H1 (cell line): ENCODE results near the gene MYCBPAP. TPM values are rescaled to one million over a fixed set of nuclear protein-coding genes. Genes with fewer than 3 reads are reported as not detected.
A peak's percentile ranks its signal among the peaks of the same experiment; 100 is the strongest.

Source experiments
- CTCF ChIA-PET: fragments of 300-600 bp; sonication (Branson Sonifier 250); formaldehyde crosslinking; loops from one replicate; lab custom pipeline; 2021; ENCODE audit not compliant: partially characterized antibody; lab: Charles Lee
- POLR2A ChIA-PET: fragments of 300-600 bp; sonication (Branson Sonifier 250); formaldehyde crosslinking; loops from one replicate; lab custom pipeline; 2021; ENCODE audit warnings: inconsistent platforms; ENCODE audit not compliant: partially characterized antibody; lab: Charles Lee
- DNase-seq, 2 experiments: peaks; one replicate each; pipeline versions ENCODE4 v3.0.0 to v3.0.0-alpha.2; 2010 to 2022; ENCODE audit warnings: low spot score in 2 of 2, low read depth in 1 of 2, mixed read lengths in 1 of 2
- FAIRE-seq: peaks from 2 replicates; lab custom pipeline; 2011; peaks lifted over from hg19 to GRCh38; lab: Jason Lieb, UNC
- H2AFZ ChIP-seq: 2 replicates; pipeline ENCODE4 v1.8.1; 2012; ENCODE audit warnings: low read length, inconsistent platforms
- H2AK5ac ChIP-seq: 2 replicates; pipeline ENCODE4 v1.6.1; 2013; ENCODE audit warnings: low read depth, low read length
- H2BK120ac ChIP-seq: replicated peaks from 2 replicates; pipeline ENCODE3; 2013; ENCODE audit warnings: low read depth, low read length, inconsistent platforms
- H2BK12ac ChIP-seq: 2 replicates; pipeline ENCODE4 v1.6.1; 2013; ENCODE audit warnings: low read depth, low read length
- H2BK15ac ChIP-seq: 2 replicates; pipeline ENCODE4 v1.6.1; 2013; ENCODE audit warnings: low read length
- H2BK20ac ChIP-seq: 2 replicates; pipeline ENCODE4 v1.6.1; 2013; ENCODE audit warnings: low read length
- H2BK5ac ChIP-seq: 2 replicates; pipeline ENCODE4 v1.6.1; 2013; ENCODE audit warnings: low read depth, low read length
- H3K14ac ChIP-seq: 2 replicates; pipeline ENCODE4 v1.6.1; 2013; ENCODE audit warnings: inconsistent platforms; ENCODE audit not compliant: insufficient read length
- H3K18ac ChIP-seq: 2 replicates; pipeline ENCODE4 v1.6.1; 2013; ENCODE audit warnings: low read length; ENCODE audit errors: extremely low read depth
- H3K23ac ChIP-seq: 2 replicates; pipeline ENCODE4 v1.6.1; 2013; ENCODE audit warnings: inconsistent platforms; ENCODE audit not compliant: insufficient read length
- H3K23me2 ChIP-seq: 2 replicates; pipeline ENCODE4 v1.6.1; 2013; ENCODE audit warnings: low read depth, low read length
- H3K27ac ChIP-seq: 2 replicates; pipeline ENCODE4 v1.6.1; 2011; ENCODE audit warnings: low read depth, low read length, inconsistent platforms
- H3K27me3 ChIP-seq, 4 experiments: replicated peaks in 1 of 4; 1 replicate in 1 of 4; 2 replicates in 3 of 4; pipeline versions ENCODE4 v1.6.1 to v1.8.1; 2011 to 2013; ENCODE audit warnings: low read length in 3 of 4, mild to moderate bottlenecking in 3 of 4, inconsistent platforms in 2 of 4, mixed read lengths in 2 of 4, moderate library complexity in 1 of 4; ENCODE audit not compliant: control insufficient read depth in 3 of 4, insufficient read depth in 3 of 4; ENCODE audit errors: extremely low read depth in 1 of 4
- H3K36me3 ChIP-seq, 4 experiments: 2 replicates each; pipeline versions ENCODE4 v1.6.1 to v1.8.1; 2011 to 2013; ENCODE audit warnings: mild to moderate bottlenecking in 4 of 4, low read length in 3 of 4, moderate library complexity in 2 of 4, control low read depth in 1 of 4, inconsistent platforms in 1 of 4; ENCODE audit not compliant: insufficient read depth in 4 of 4, control insufficient read depth in 2 of 4
- H3K4ac ChIP-seq: replicated peaks from 2 replicates; pipeline ENCODE3; 2013; ENCODE audit warnings: low read length, low read depth, mixed read lengths, inconsistent platforms; ENCODE audit not compliant: insufficient read length
- H3K4me1 ChIP-seq, 4 experiments: replicated peaks in 1 of 4; 1 replicate in 1 of 4; 2 replicates in 3 of 4; pipeline versions ENCODE4 v1.6.1 to v1.8.1; 2011 to 2013; ENCODE audit warnings: low read length in 3 of 4, inconsistent platforms in 2 of 4, mixed read lengths in 1 of 4; ENCODE audit not compliant: insufficient read depth in 4 of 4, control insufficient read depth in 3 of 4
- H3K4me2 ChIP-seq, 2 experiments: 2 replicates each; pipeline versions ENCODE4 v1.6.1 to v1.8.1; 2011 to 2013; ENCODE audit warnings: low read depth in 2 of 2, low read length in 2 of 2, control low read depth in 1 of 2, inconsistent platforms in 1 of 2, mild to moderate bottlenecking in 1 of 2; ENCODE audit not compliant: insufficient read depth in 1 of 2
- H3K4me3 ChIP-seq, 4 experiments: fragments of 200-600, 300-600 bp in 1 of 4; sonication (generic), shearing (Covaris generic), sonication (Bioruptor Twin) in 1 of 4; 2 replicates each; pipeline versions ENCODE4 v1.5.1 to v1.8.1; 2011 to 2016; ENCODE audit warnings: low read length in 4 of 4, low read depth in 3 of 4, control low read depth in 2 of 4, inconsistent platforms in 2 of 4, mild to moderate bottlenecking in 2 of 4, mixed read lengths in 1 of 4, moderate library complexity in 1 of 4; ENCODE audit not compliant: insufficient read depth in 2 of 4; ENCODE audit errors: extremely low read depth in 1 of 4
- H3K56ac ChIP-seq: replicated peaks from 2 replicates; pipeline ENCODE3; 2013; ENCODE audit warnings: low read depth, mild to moderate bottlenecking, mixed read lengths, low read length, inconsistent platforms; ENCODE audit not compliant: insufficient read length
- H3K79me1 ChIP-seq: 2 replicates; pipeline ENCODE4 v1.6.1; 2013; ENCODE audit warnings: low read depth, low read length, control low read depth
- H3K79me2 ChIP-seq, 2 experiments: 2 replicates each; pipeline versions ENCODE4 v1.6.1 to v1.8.1; 2012 to 2013; ENCODE audit warnings: low read length in 2 of 2, mild to moderate bottlenecking in 2 of 2, inconsistent platforms in 1 of 2; ENCODE audit not compliant: insufficient read depth in 2 of 2, control insufficient read depth in 1 of 2
- H3K9ac ChIP-seq, 4 experiments: replicated peaks in 1 of 4; 1 replicate in 1 of 4; 2 replicates in 3 of 4; pipeline versions ENCODE4 v1.6.1 to v1.8.1; 2011 to 2013; ENCODE audit warnings: low read depth in 3 of 4, low read length in 3 of 4, control low read depth in 2 of 4, mild to moderate bottlenecking in 2 of 4, moderate library complexity in 2 of 4, inconsistent platforms in 1 of 4; ENCODE audit errors: extremely low read depth in 1 of 4
- H3K9me3 ChIP-seq, 2 experiments: 2 replicates each; pipeline versions ENCODE4 v1.6.1 to v1.8.1; 2012 to 2013; ENCODE audit warnings: mild to moderate bottlenecking in 2 of 2, moderate library complexity in 2 of 2, control low read depth in 1 of 2, inconsistent platforms in 1 of 2, low read depth in 1 of 2, low read length in 1 of 2, mixed read lengths in 1 of 2; ENCODE audit not compliant: insufficient read depth in 2 of 2
- H4K20me1 ChIP-seq, 2 experiments: replicated peaks in 1 of 2; 2 replicates each; pipeline versions ENCODE3 to v1.8.1; 2011 to 2013; ENCODE audit warnings: inconsistent platforms in 2 of 2, low read length in 2 of 2, mild to moderate bottlenecking in 1 of 2; ENCODE audit not compliant: insufficient read depth in 2 of 2, control insufficient read depth in 1 of 2
- H4K5ac ChIP-seq: 2 replicates; pipeline ENCODE4 v1.6.1; 2013; ENCODE audit warnings: low read length, low read depth, mixed read lengths, inconsistent platforms; ENCODE audit not compliant: insufficient read length
- H4K8ac ChIP-seq: 2 replicates; pipeline ENCODE4 v1.8.0; 2013; ENCODE audit warnings: mild to moderate bottlenecking, moderate library complexity, low read length, inconsistent platforms; ENCODE audit not compliant: insufficient read depth; ENCODE audit errors: extremely low read depth
- H4K91ac ChIP-seq: replicated peaks from 2 replicates; pipeline ENCODE3; 2013; ENCODE audit warnings: low read length, mixed read lengths, inconsistent platforms; ENCODE audit not compliant: insufficient read length
- CEBPB ChIP-seq: IDR thresholded peaks from 2 replicates; pipeline ENCODE4 v1.6.1; 2012; ENCODE audit warnings: low read depth, low read length
- CREB1 ChIP-seq: IDR thresholded peaks from 2 replicates; pipeline ENCODE4 v1.6.1; 2012; ENCODE audit warnings: inconsistent platforms
- GTF2F1 ChIP-seq: IDR thresholded peaks from 2 replicates; pipeline ENCODE4 v1.6.1; 2012; ENCODE audit warnings: low read depth, low read length, improper control_type of control experiment, borderline replicate concordance
- KDM4A ChIP-seq: IDR thresholded peaks from one replicate; pipeline ENCODE4 v1.7.1; 2012; ENCODE audit warnings: low read depth, mild to moderate bottlenecking, moderate library complexity, low read length, inconsistent platforms; ENCODE audit not compliant: severe bottlenecking
- NRF1 ChIP-seq: IDR thresholded peaks from 2 replicates; pipeline ENCODE4 v1.6.1; 2011; ENCODE audit warnings: mild to moderate bottlenecking, low read depth, low read length, improper control_type of control experiment
- PHF8 ChIP-seq: fragments of 200-600 bp; sonication (generic); conservative IDR thresholded peaks from 2 replicates; pipeline ENCODE4 v1.7.1; 2012; ENCODE audit warnings: low read depth, mild to moderate bottlenecking, inconsistent platforms, low read length, moderate library complexity
- RAD21 ChIP-seq, 2 experiments: IDR thresholded peaks in 1 of 2; conservative IDR thresholded peaks in 1 of 2; 2 replicates each; pipeline ENCODE4 v1.6.1; 2011; ENCODE audit warnings: low read depth in 2 of 2, low read length in 2 of 2, improper control_type of control experiment in 1 of 2, inconsistent platforms in 1 of 2, mild to moderate bottlenecking in 1 of 2, moderate library complexity in 1 of 2
- RFX5 ChIP-seq: IDR thresholded peaks from 2 replicates; pipeline ENCODE4 v1.6.1; 2011; ENCODE audit warnings: low read depth, low read length, improper control_type of control experiment, borderline replicate concordance
- SUZ12 ChIP-seq: fragments of 200-600 bp; sonication (generic); IDR thresholded peaks from 2 replicates; pipeline ENCODE4 v1.6.1; 2012; ENCODE audit warnings: mild to moderate bottlenecking, inconsistent platforms, low read length, moderate library complexity, mixed read lengths
- WGBS, 2 experiments: shearing (Covaris generic) in 1 of 2; methylation state at CpG; one replicate each; pipeline versions ENCODE4 v1.1.6 to v1.1.7; 2013 to 2015; ENCODE audit warnings: low lambda C conversion rate in 2 of 2, mixed read lengths in 2 of 2, inconsistent platforms in 1 of 2, low coverage in 1 of 2, missing lambda C conversion rate in 1 of 2; ENCODE audit not compliant: insufficient replicate concordance in 2 of 2, insufficient coverage in 1 of 2, insufficient read length in 1 of 2; ENCODE audit errors: extremely low coverage in 1 of 2, missing lambda C conversion rate in 1 of 2; 5-methylcytosine and 5-hydroxymethylcytosine counted together
- polyA plus RNA-seq, 7 experiments: library from polyadenylated mRNA; depleted of rRNA in 3 of 7; stranded (reverse) in 5 of 7; unstranded in 2 of 7; fragments of >200 nt in 5 of 7; fragments of 200-250 nt in 2 of 7; gene quantifications; 1 replicate in 5 of 7; 2 replicates in 1 of 7; 4 replicates in 1 of 7; pipeline versions ENCODE4 v1.2.1 to v1.2.3, GENCODE V29; 2011 to 2013; ENCODE audit warnings: missing spikeins in 2 of 7, mixed read lengths in 2 of 7
- total RNA-seq: library from RNA; stranded (reverse); fragmentation: NEBNext Ultra II Directional; extraction: Animal tissue kit (Norgen Biotek cat#: 25700); gene quantifications from 2 replicates; pipeline ENCODE4 v1.2.1, GENCODE V29; 2021
- TF ChIP-seq, protein P1 (sequence below): IDR thresholded peaks from 2 replicates; pipeline ENCODE4 v1.6.1; 2012; ENCODE audit warnings: inconsistent platforms
- TF ChIP-seq, protein P2 (sequence below): IDR thresholded peaks from 2 replicates; pipeline ENCODE4 v1.6.1; 2011; ENCODE audit warnings: low read depth, mild to moderate bottlenecking, low read length; ENCODE audit not compliant: insufficient read depth

MYCBPAP gene
- total and polyA plus RNA-seq, 2 of the 8 experiments (the other 6 are each of a cell fraction or from before 2014, with no cell fraction given): 0.89 to 3.3 TPM

DNA sequence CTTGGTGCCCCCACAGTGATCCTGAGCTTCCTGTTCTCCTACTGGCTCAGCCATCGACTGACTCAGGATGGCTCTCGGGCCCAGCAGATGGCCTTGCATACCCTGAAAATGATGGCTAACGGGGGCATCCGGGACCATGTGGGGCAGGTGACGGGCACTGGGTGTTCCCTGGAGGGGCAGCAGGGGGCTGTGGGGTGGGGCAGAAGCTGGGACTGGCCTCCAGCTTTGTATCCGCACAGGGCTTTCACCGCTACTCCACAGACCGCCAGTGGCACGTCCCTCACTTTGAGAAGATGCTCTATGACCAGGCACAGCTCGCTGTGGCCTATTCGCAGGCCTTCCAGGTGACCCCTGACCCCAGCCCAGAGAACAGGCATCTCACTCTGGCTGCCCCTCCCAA lies 41.7 kb downstream of the MYCBPAP start:
- Histone ChIP-seq H3K56ac (no peak overlapping the region), H3K27ac (no peak overlapping the region), H2AFZ (no peak overlapping the region), H3K4me2 (no peak overlapping the region), H2BK120ac (no peak overlapping the region), H4K20me1 (no peaks in the 10 kb centered on the region), H3K14ac (no peak overlapping the region), H3K79me1 (no peaks in the 10 kb centered on the region), H3K4ac (no peak overlapping the region), H3K36me3 (no peaks in the 10 kb centered on the region), H2BK12ac (no peak overlapping the region), H2BK5ac (no peak overlapping the region), H4K8ac (no peak overlapping the region), H3K23ac (no peak overlapping the region), H4K5ac (no peak overlapping the region), H4K91ac (no peak overlapping the region), H3K9me3 (no peaks in the 10 kb centered on the region), H3K18ac (no peak overlapping the region), H3K27me3 (no peaks in the 10 kb centered on the region), H2AK5ac (peak overlapping the region; percentile 44; the same call in 1 of the 2 replicates), H3K4me1 (peaks cover 3 to 12% (median 6%) of the 10 kb centered on the region in 4 experiments), H3K23me2 (no peaks in the 10 kb centered on the region), H2BK20ac (no peak overlapping the region), H3K4me3 (no peak overlapping the region), H2BK15ac (0 out of 2 replicates have a peak overlapping the region, but pooled peaks have one; percentile 72), H3K79me2 (no peaks in the 10 kb centered on the region), H3K9ac (no peak overlapping the region)
- DNase-seq: no peak
- no peak for FAIRE-seq
- 88% methylated on average over 11 of the region's 11 CpGs; no CpG with 5 or more reads in 1 of the 2 experiments for WGBS, 2 experiments
- ChIA-PET CTCF (interaction anchor here (0.6 to 12.4 kb wide), 47 partner anchors 12 to 292 kb away, joined by 3 to 404 read pairs (median 7); partner anchors contain the start of genes ACSF2, CACNA1G, CHAD and EPN3), POLR2A (interaction anchor here (1.2 to 1.7 kb wide), 8 partner anchors 8 to 316 kb away, joined by 3 to 6 read pairs (median 4); partner anchors contain the start of genes CACNA1G and TOB1)
- TF ChIP-seq RAD21 (IDR thresholded peaks at IDR 0.05 in 1 of 2, conservative IDR thresholded peaks at IDR 0.05 in 1 of 2; ENCODE audit: low read depth in 2 of 2, low read length in 2 of 2) (no peak), CREB1 (no peak), PHF8 (no peak), CEBPB (no peak), SUZ12 (no peak), KDM4A (no peak), RFX5 (no peak), GTF2F1 (no peak), NRF1 (no peak)
- TF ChIP-seq, protein P1, sequence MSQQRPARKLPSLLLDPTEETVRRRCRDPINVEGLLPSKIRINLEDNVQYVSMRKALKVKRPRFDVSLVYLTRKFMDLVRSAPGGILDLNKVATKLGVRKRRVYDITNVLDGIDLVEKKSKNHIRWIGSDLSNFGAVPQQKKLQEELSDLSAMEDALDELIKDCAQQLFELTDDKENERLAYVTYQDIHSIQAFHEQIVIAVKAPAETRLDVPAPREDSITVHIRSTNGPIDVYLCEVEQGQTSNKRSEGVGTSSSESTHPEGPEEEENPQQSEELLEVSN: no peak
- TF ChIP-seq, protein P2, sequence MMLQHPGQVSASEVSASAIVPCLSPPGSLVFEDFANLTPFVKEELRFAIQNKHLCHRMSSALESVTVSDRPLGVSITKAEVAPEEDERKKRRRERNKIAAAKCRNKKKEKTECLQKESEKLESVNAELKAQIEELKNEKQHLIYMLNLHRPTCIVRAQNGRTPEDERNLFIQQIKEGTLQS: no peak
